Kidney (tissue), 14 donors: ENCODE measurements around the gene MYLK3. TPM values are rescaled to one million over a fixed set of nuclear protein-coding genes. Genes with fewer than 3 reads are reported as not detected.

Source experiments
- DNase-seq, 5 donors: peaks; one replicate each; pipeline ENCODE4 v3.0.0-alpha.2; 2013 to 2020
- FAIRE-seq: peaks from 2 replicates; lab custom pipeline; 2012; peaks lifted over from hg19 to GRCh38; lab: Jason Lieb, UNC
- H3K27ac ChIP-seq, 2 donors: one replicate each; pipeline ENCODE4 v1.7.0; 2013; ENCODE audit warnings: low read depth in 2 of 2, low read length in 2 of 2, inconsistent platforms in 1 of 2
- H3K27me3 ChIP-seq: one replicate; pipeline ENCODE4 v1.7.1; 2013; ENCODE audit warnings: low read length, inconsistent platforms; ENCODE audit not compliant: control insufficient read depth, insufficient read depth
- H3K36me3 ChIP-seq, 3 donors: one replicate each; pipeline versions ENCODE4 v1.7.0 to v1.7.1; 2013; ENCODE audit warnings: low read length in 3 of 3, control low read depth in 1 of 3, inconsistent platforms in 1 of 3; ENCODE audit not compliant: insufficient read depth in 3 of 3, control insufficient read depth in 2 of 3
- H3K4me1 ChIP-seq, 3 donors: one replicate each; pipeline versions ENCODE4 v1.7.0 to v1.7.1; 2013; ENCODE audit warnings: low read length in 3 of 3, inconsistent platforms in 1 of 3, low read depth in 1 of 3; ENCODE audit not compliant: control insufficient read depth in 2 of 3, insufficient read depth in 2 of 3
- H3K4me3 ChIP-seq, 3 donors: one replicate each; pipeline versions ENCODE4 v1.7.0 to v1.8.1; 2013; ENCODE audit warnings: low read length in 3 of 3, control low read depth in 1 of 3, inconsistent platforms in 1 of 3
- H3K9ac ChIP-seq, 3 donors: one replicate each; pipeline versions ENCODE4 v1.7.0 to v1.7.1; 2013; ENCODE audit warnings: low read length in 3 of 3, control low read depth in 1 of 3, inconsistent platforms in 1 of 3
- H3K9me3 ChIP-seq, 3 donors: one replicate each; pipeline versions ENCODE4 v1.7.0 to v1.7.1; 2013; ENCODE audit warnings: low read length in 3 of 3, control low read depth in 1 of 3, inconsistent platforms in 1 of 3; ENCODE audit not compliant: control insufficient read depth in 2 of 3, insufficient read depth in 1 of 3
- CTCF ChIP-seq: IDR thresholded peaks from 3 replicates; pipeline ENCODE4 v1.5.1; 2012; ENCODE audit warnings: mild to moderate bottlenecking, moderate library complexity, borderline replicate concordance; ENCODE audit not compliant: insufficient read depth; ENCODE audit errors: extremely low read depth
- intact Hi-C: fragments of 100-400 bp; cut with DNase I; formaldehyde crosslinking; loops from one replicate; pipeline ENCODE4 v1.11.1; 2022
- polyA plus RNA-seq: library from polyadenylated mRNA; stranded (reverse); fragments of 350-450 nt; fragmentation: Illumina TruSeq; extraction: RNeasy Lipid Tissue Mini Kit (QIAGEN cat#74804); gene quantifications from one replicate; pipeline ENCODE4 v1.2.3, GENCODE V29; 2014; ENCODE audit warnings: low read depth, low replicate concordance; ENCODE audit not compliant: insufficient read depth
- total RNA-seq: library from RNA; stranded (reverse); fragmentation: NEBNext Ultra II Directional; extraction: Animal tissue kit (Norgen Biotek cat#: 25700); gene quantifications from one replicate; pipeline ENCODE4 v1.2.1, GENCODE V29; 2021
- donor health status: control.
- donor health status: control.
- donor health status: control.
- donor health status: control.
- donor health status: control.
- donor health status: DM: yes; HTN: yes; CAD: no.
- donor health status: Normal renal cell carcinoma (clear cell type).

MYLK3 gene
- total and polyA plus RNA-seq, 2 donors from 2014 or later = 0.31 to 1.5 TPM

- no peak overlapping the region for H3K9ac ChIP-seq
- FAIRE-seq (no peak), DNase-seq (peak in 1 of 5 donors; percentile 27)
- no peak for TF ChIP-seq CTCF
- no peak overlapping the region for H3K4me3 ChIP-seq
- H3K36me3 ChIP-seq = no peaks in the 10 kb centered on the region
- H3K27ac ChIP-seq = no peak overlapping the region
- intact Hi-C loops = no loop called here
- H3K27me3 ChIP-seq = no peaks in the 10 kb centered on the region
- H3K9me3 ChIP-seq = no peaks in the 10 kb centered on the region
- H3K4me1 ChIP-seq = no peaks in the 10 kb centered on the region
Measured at GRCh38 chr16:46727184-46727583, 21.0 kb downstream of the MYLK3 start.

- Histone ChIP-seq H3K27me3 (no peaks in the 10 kb centered on the region), H3K9me3 (no peaks in the 10 kb centered on the region), H3K9ac (no peak overlapping the region), H3K27ac (no peak overlapping the region), H3K4me3 (no peak overlapping the region), H3K36me3 (no peaks in the 10 kb centered on the region), H3K4me1 (no peaks in the 10 kb centered on the region)
- no peak for TF ChIP-seq CTCF
- intact Hi-C loops = no loop called here
- FAIRE-seq = no peak
- no peak for DNase-seq
Measured at GRCh38 chr16:46721885-46722284, 26.3 kb downstream of the MYLK3 start.

- FAIRE-seq (no peak), DNase-seq (no peak)
- no peak overlapping the region for H3K27ac ChIP-seq
- H3K4me1 ChIP-seq = no peaks in the 10 kb centered on the region
- H3K4me3 ChIP-seq = no peak overlapping the region
- no peaks in the 10 kb centered on the region for H3K36me3 ChIP-seq
- intact Hi-C loops = no loop called here
- no peak overlapping the region for H3K9ac ChIP-seq
- TF ChIP-seq CTCF = no peak
- no peaks in the 10 kb centered on the region for H3K27me3 ChIP-seq
- no peaks in the 10 kb centered on the region for H3K9me3 ChIP-seq
Measured at GRCh38 chr16:46720619-46721018, 27.5 kb downstream of the MYLK3 start.

GRCh38 chr16:46719528-46719927, 28.6 kb downstream of the MYLK3 start:
- Histone ChIP-seq H3K27me3 (no peaks in the 10 kb centered on the region), H3K4me3 (no peak overlapping the region), H3K36me3 (no peaks in the 10 kb centered on the region), H3K9me3 (no peaks in the 10 kb centered on the region), H3K9ac (no peak overlapping the region), H3K4me1 (no peaks in the 10 kb centered on the region), H3K27ac (no peak overlapping the region)
- FAIRE-seq = no peak
- TF ChIP-seq CTCF = no peak
- intact Hi-C loops = no loop called here
- no peak for DNase-seq
